ENCODE data around the gene EVA1A. TPM values are rescaled to one million over a fixed set of nuclear protein-coding genes. Genes with fewer than 3 reads are reported as not detected.

Gene EVA1A
- total RNA-seq, 2 donors from 2014 or later = 0.38 to 0.56 TPM

- Mint-ChIP-seq H3K27me3 (ENCODE audit: low read depth) (peaks cover 33% of the 10 kb centered on the region), H3K27ac (no peak overlapping the region), H3K36me3 (ENCODE audit: insufficient read depth in 2 of 2) (peaks cover 0 to 1% of the 10 kb centered on the region in 2 donors), H3K9me3 (peaks cover 0 to 3% of the 10 kb centered on the region in 2 donors), H3K4me1 (ENCODE audit: low read depth) (no peaks in the 10 kb centered on the region), H3K4me3 (no peak overlapping the region)
- no peak for ATAC-seq (replicated peaks in 1 of 2)
- no peak for DNase-seq
These were observed 19.4 kb upstream of the EVA1A start for GRCh38 chr2:75580156-75580555.

- H3K36me3 Mint-ChIP-seq (ENCODE audit: insufficient read depth in 2 of 2) = peaks cover 0 to 1% of the 10 kb centered on the region in 2 donors
- ATAC-seq (replicated peaks in 1 of 2) (no peak), DNase-seq (no peak)
- no peaks in the 10 kb centered on the region for H3K4me1 Mint-ChIP-seq (ENCODE audit: low read depth)
- peaks cover 0 to 3% of the 10 kb centered on the region in 2 donors for H3K9me3 Mint-ChIP-seq
- H3K27me3 Mint-ChIP-seq (ENCODE audit: low read depth) = peaks cover 34% of the 10 kb centered on the region
- no peak overlapping the region for H3K27ac Mint-ChIP-seq
- H3K4me3 Mint-ChIP-seq = no peak overlapping the region
These were observed 18.4 kb upstream of the EVA1A start for GRCh38 chr2:75579186-75579585.

DNA sequence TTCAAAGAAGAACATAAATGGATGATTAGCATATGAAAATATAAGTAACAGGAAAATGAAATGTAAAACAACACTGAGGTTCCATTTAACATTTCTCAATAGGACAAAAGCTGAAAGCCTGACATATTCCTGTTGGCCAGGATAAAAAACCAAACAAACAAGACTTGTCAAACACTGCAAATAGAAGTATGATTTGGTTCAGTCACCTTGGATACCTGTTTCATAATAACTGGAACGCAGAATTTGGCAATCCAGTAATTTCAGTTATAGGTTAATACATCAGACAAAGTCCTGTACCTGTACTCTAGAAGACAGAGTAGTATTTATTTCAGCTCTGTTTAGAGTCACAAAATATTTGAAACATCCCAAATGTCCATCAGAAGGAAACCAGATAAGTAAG, 16.5 kb upstream of the EVA1A start:
- Mint-ChIP-seq H3K27ac (no peak overlapping the region), H3K4me3 (no peak overlapping the region), H3K36me3 (ENCODE audit: insufficient read depth in 2 of 2) (peaks cover 0 to 1% of the 10 kb centered on the region in 2 donors), H3K27me3 (ENCODE audit: low read depth) (peaks cover 26% of the 10 kb centered on the region), H3K9me3 (peaks cover 0 to 3% of the 10 kb centered on the region in 2 donors), H3K4me1 (ENCODE audit: low read depth) (no peaks in the 10 kb centered on the region)
- ATAC-seq (replicated peaks in 1 of 2) = no peak
- no peak for DNase-seq

DNA sequence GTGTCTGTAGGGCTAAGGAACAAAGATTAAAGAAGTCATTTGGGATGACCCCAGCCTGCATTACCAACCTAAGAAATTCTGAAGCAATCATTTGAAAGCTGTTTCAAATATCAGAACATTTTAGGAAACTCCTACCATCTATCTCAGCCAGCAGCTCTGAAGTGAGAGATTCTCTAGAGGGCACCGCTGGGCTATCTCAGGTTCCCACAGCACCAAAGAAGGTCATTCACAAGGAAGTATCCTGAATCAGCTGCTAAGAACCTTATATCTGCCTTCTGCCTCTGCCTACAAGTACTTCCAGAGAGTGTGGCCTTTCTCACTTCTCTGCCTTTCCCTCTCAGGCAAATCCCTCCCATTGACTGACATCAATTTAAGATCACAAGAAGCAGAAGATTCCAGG, 13.4 kb upstream of the EVA1A start:
- Mint-ChIP-seq H3K4me1 (ENCODE audit: low read depth) (no peaks in the 10 kb centered on the region), H3K27ac (no peak overlapping the region), H3K36me3 (ENCODE audit: insufficient read depth in 2 of 2) (no peaks in the 10 kb centered on the region), H3K4me3 (no peak overlapping the region), H3K9me3 (peaks cover 0 to 3% of the 10 kb centered on the region in 2 donors), H3K27me3 (ENCODE audit: low read depth) (peaks cover 19% of the 10 kb centered on the region)
- DNase-seq = no peak
- no peak for ATAC-seq (replicated peaks in 1 of 2)

DNA sequence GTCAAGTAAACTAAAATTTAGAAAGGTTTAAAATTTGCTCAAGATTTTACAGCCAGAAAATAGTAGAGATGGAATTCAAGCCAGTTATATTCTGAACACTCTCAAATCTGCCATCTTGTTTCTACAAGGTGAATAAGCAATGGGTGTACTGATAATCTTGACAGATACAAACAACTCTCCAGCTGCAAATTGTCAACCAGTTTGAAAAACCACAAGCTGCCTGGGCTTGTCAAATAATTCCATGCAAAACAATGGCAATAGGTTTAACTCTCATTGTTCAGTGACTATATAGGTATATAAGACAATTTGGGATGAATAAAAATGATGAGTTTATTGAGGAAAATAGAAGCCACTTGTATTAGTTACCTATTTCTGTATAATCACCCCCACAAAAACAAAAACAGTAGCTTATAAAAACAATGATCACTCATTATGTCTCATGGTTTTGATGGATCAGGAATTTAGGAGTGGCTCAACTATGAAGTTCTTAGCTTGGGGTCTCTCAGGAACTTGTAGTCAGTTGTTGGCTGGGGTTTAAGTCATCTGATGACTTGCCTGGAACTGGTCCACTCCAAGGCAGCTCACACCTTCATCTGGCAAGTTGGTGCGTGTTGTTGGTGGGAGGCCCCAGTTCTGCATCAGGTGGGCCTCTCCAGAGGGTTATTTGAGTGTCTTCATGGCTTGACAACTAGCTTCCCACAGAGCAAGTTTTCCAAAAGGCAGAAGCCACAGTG, 12.6 kb upstream of the EVA1A start:
- ATAC-seq (replicated peaks in 1 of 2) (no peak), DNase-seq (no peak)
- no peaks in the 10 kb centered on the region for H3K36me3 Mint-ChIP-seq (ENCODE audit: insufficient read depth in 2 of 2)
- no peak overlapping the region for H3K4me3 Mint-ChIP-seq
- H3K27ac Mint-ChIP-seq = no peak overlapping the region
- H3K27me3 Mint-ChIP-seq (ENCODE audit: low read depth) = peaks cover 25% of the 10 kb centered on the region
- peaks cover 0 to 3% of the 10 kb centered on the region in 2 donors for H3K9me3 Mint-ChIP-seq
- H3K4me1 Mint-ChIP-seq (ENCODE audit: low read depth) = no peaks in the 10 kb centered on the region

GRCh38 chr2:75571730-75572430, 11.1 kb upstream of the EVA1A start:
- DNase-seq (no peak), ATAC-seq (replicated peaks in 1 of 2) (peak; percentile 57 to 72)
- Mint-ChIP-seq H3K9me3 (peaks cover 0 to 3% of the 10 kb centered on the region in 2 donors), H3K27me3 (ENCODE audit: low read depth) (peaks cover 33% of the 10 kb centered on the region), H3K27ac (no peak overlapping the region), H3K4me3 (no peak overlapping the region), H3K4me1 (ENCODE audit: low read depth) (no peaks in the 10 kb centered on the region), H3K36me3 (ENCODE audit: insufficient read depth in 2 of 2) (no peaks in the 10 kb centered on the region)

GRCh38 chr2:75570948-75571729, 10.4 kb upstream of the EVA1A start:
- Mint-ChIP-seq H3K27ac (no peak overlapping the region), H3K9me3 (peaks cover 0 to 3% of the 10 kb centered on the region in 2 donors), H3K4me1 (ENCODE audit: low read depth) (no peaks in the 10 kb centered on the region), H3K36me3 (ENCODE audit: insufficient read depth in 2 of 2) (no peaks in the 10 kb centered on the region), H3K27me3 (ENCODE audit: low read depth) (peaks cover 39% of the 10 kb centered on the region), H3K4me3 (no peak overlapping the region)
- DNase-seq (no peak), ATAC-seq (replicated peaks in 1 of 2) (no peak)

- Mint-ChIP-seq H3K4me3 (no peak overlapping the region), H3K9me3 (no peaks in the 10 kb centered on the region), H3K36me3 (ENCODE audit: insufficient read depth in 2 of 2) (no peaks in the 10 kb centered on the region), H3K27ac (no peak overlapping the region), H3K27me3 (ENCODE audit: low read depth) (peaks cover 37% of the 10 kb centered on the region), H3K4me1 (ENCODE audit: low read depth) (no peaks in the 10 kb centered on the region)
- no peak for ATAC-seq (replicated peaks in 1 of 2)
- no peak for DNase-seq
These were observed 9.5 kb upstream of the EVA1A start for GRCh38 chr2:75570024-75570947.

GRCh38 chr2:75569546-75569945, 8.8 kb upstream of the EVA1A start:
- no peak overlapping the region for H3K27ac Mint-ChIP-seq
- no peak overlapping the region for H3K4me3 Mint-ChIP-seq
- ATAC-seq (replicated peaks in 1 of 2) (no peak), DNase-seq (no peak)
- no peaks in the 10 kb centered on the region for H3K4me1 Mint-ChIP-seq (ENCODE audit: low read depth)
- no peaks in the 10 kb centered on the region for H3K9me3 Mint-ChIP-seq
- H3K27me3 Mint-ChIP-seq (ENCODE audit: low read depth) = peaks cover 41% of the 10 kb centered on the region
- no peaks in the 10 kb centered on the region for H3K36me3 Mint-ChIP-seq (ENCODE audit: insufficient read depth in 2 of 2)

GRCh38 chr2:75568174-75568573, 7.4 kb upstream of the EVA1A start:
- Mint-ChIP-seq H3K27me3 (ENCODE audit: low read depth) (peaks cover 51% of the 10 kb centered on the region), H3K36me3 (ENCODE audit: insufficient read depth in 2 of 2) (no peaks in the 10 kb centered on the region), H3K4me3 (no peak overlapping the region), H3K9me3 (no peaks in the 10 kb centered on the region), H3K4me1 (ENCODE audit: low read depth) (peaks cover 11% of the 10 kb centered on the region), H3K27ac (no peak overlapping the region)
- no peak for DNase-seq
- ATAC-seq (replicated peaks in 1 of 2) = no peak

DNA sequence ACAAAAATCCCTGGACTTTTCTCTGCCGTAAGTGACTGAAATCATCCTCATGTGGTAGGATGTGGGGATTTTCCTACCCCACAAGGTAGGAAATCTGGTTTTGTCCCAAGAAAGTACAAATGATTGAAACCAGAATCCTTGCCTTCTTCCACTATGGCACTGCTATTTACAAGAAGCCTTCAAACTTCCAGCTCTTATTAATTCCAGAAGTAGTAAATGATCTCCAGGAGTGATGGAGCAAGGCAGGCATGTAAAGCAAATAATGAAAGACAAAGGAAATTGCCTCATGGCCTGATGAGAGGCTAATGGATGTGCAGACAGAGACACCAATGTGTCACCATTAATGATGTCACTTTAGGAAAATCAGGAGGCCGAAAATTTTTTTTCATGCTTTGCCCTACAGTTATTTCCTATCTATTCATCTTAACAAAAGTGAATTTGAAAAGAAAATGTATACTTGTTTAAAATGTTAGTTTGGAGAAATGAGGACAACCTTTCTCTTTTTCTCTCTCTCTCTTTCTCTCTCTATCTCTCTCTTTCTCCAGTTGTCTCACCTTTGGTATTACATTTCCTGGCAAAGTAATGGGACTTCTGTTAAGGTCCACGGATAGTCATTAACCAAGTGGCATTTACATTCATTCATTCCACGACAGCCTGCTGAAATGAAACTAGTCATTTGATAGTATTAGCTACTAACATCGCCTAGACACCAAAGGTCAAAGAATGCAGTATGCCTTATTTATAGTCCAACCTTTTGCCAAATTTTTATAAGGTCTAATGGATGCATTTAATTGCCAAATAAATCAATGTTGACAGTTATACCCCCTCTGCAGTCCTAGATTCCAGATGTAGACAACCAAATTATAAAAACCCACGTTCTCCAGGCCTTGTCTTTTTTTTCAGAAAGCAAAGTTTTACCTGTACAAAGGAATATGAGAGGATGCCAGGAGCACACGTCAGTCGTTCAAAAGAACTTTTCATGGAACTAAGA, 5.0 kb upstream of the EVA1A start:
- Mint-ChIP-seq H3K9me3 (no peaks in the 10 kb centered on the region), H3K36me3 (ENCODE audit: insufficient read depth in 2 of 2) (no peaks in the 10 kb centered on the region), H3K4me1 (ENCODE audit: low read depth) (peaks cover 23% of the 10 kb centered on the region), H3K27me3 (ENCODE audit: low read depth) (peaks cover 66% of the 10 kb centered on the region), H3K27ac (no peak overlapping the region), H3K4me3 (no peak overlapping the region)
- DNase-seq (no peak), ATAC-seq (replicated peaks in 1 of 2) (no peak)
